NOMO-1 treated with DMSO at 0.1 percent for 48 hours (cell line): ENCODE measurements around the gene SNAPC4.
"Not testable (repeated sequence)": the region's sequence is repeated elsewhere in the genome, so short reads cannot be mapped to it uniquely, and the experiment has no call there.

Source experiments
- DNase-seq: peaks from one replicate; lab custom pipeline; 2025; ENCODE audit not compliant: unreplicated experiment; lab: John Stamatoyannopoulos, UW

SNAPC4 gene

GRCh38 chr9:136433043-136433715 is 33.2 kb upstream of the SNAPC4 start:
- DNase-seq: no peak

GRCh38 chr9:136432591-136432990 is 32.6 kb upstream of the SNAPC4 start:
- DNase-seq: no peak

- no peak for DNase-seq
Observed at GRCh38 chr9:136431782-136432350, 31.9 kb upstream of the SNAPC4 start.

- no peak for DNase-seq
Observed at GRCh38 chr9:136430588-136431234, 30.7 kb upstream of the SNAPC4 start.

- DNase-seq: no peak
Observed at GRCh38 chr9:136429683-136430491, 29.9 kb upstream of the SNAPC4 start.

GRCh38 chr9:136429075-136429628 is 29.2 kb upstream of the SNAPC4 start:
- no peak for DNase-seq

- DNase-seq: no peak
Observed at GRCh38 chr9:136426787-136427186, 26.8 kb upstream of the SNAPC4 start.

- DNase-seq: not testable (repeated sequence)
Observed at GRCh38 chr9:136425367-136425766, 25.4 kb upstream of the SNAPC4 start.

GRCh38 chr9:136424750-136425362 is 24.9 kb upstream of the SNAPC4 start:
- no peak for DNase-seq

GRCh38 chr9:136423432-136424146 is 23.6 kb upstream of the SNAPC4 start:
- no peak for DNase-seq

GRCh38 chr9:136422876-136423275 is 22.9 kb upstream of the SNAPC4 start:
- no peak for DNase-seq

- no peak for DNase-seq
Observed at GRCh38 chr9:136421791-136422190, 21.8 kb upstream of the SNAPC4 start.

GRCh38 chr9:136419092-136419420 is 19.1 kb upstream of the SNAPC4 start:
- no peak for DNase-seq

- DNase-seq: no peak
Observed at GRCh38 chr9:136418182-136419091, 18.5 kb upstream of the SNAPC4 start.

- no peak for DNase-seq
Observed at GRCh38 chr9:136416914-136417313, 16.9 kb upstream of the SNAPC4 start.

- DNase-seq: no peak
Observed at GRCh38 chr9:136416427-136416826, 16.5 kb upstream of the SNAPC4 start.

- no peak for DNase-seq
Observed at GRCh38 chr9:136412962-136413361, 13.0 kb upstream of the SNAPC4 start.

- no peak for DNase-seq
Observed at GRCh38 chr9:136411378-136411777, 11.4 kb upstream of the SNAPC4 start.

GRCh38 chr9:136410500-136411287 is 10.7 kb upstream of the SNAPC4 start, which contains the start of the genes ENTR1 and PMPCA:
ENTR1 (minus strand) TSS chr9:136410614; CDS start chr9:136410397, 217 bp downstream.
PMPCA (plus strand) TSS chr9:136410658; CDS start chr9:136410669, 11 bp downstream.
- peak; percentile 90 for DNase-seq
